WERI-Rb-1 (cell line): ENCODE measurements around the gene ELL3.

Source experiments
- DNase-seq: peaks from one replicate; pipeline ENCODE4 v3.0.0-alpha.2; 2020
- H3K27ac ChIP-seq: fragments of 250-450 bp; sonication (Bioruptor Pico); 2 replicates; pipeline ENCODE4 v1.5.1; 2020; ENCODE audit warnings: mild to moderate bottlenecking, moderate library complexity
- H3K27me3 ChIP-seq: fragments of 250-450 bp; sonication (Bioruptor Pico); 2 replicates; pipeline ENCODE4 v1.5.1; 2021; ENCODE audit warnings: mild to moderate bottlenecking, low read depth, moderate library complexity; ENCODE audit not compliant: insufficient read depth, severe bottlenecking
- H3K36me3 ChIP-seq: fragments of 250-450 bp; sonication (Bioruptor Pico); 2 replicates; pipeline ENCODE4 v1.5.1; 2020; ENCODE audit warnings: mild to moderate bottlenecking, moderate library complexity
- H3K4me3 ChIP-seq: 2 replicates; pipeline ENCODE4 v1.5.1; 2011; ENCODE audit warnings: low read depth, mild to moderate bottlenecking, control low read depth, low read length
- H3K9me3 ChIP-seq: fragments of 250-450 bp; sonication (Bioruptor Pico); 2 replicates; pipeline ENCODE4 v1.5.1; 2021; ENCODE audit warnings: mild to moderate bottlenecking, moderate library complexity; ENCODE audit not compliant: severe bottlenecking
- TF ChIP-seq, protein P1 (sequence below): IDR thresholded peaks from 2 replicates; pipeline ENCODE4 v1.5.1; 2011; ENCODE audit warnings: low read depth, mild to moderate bottlenecking, control low read depth, inconsistent platforms, low read length

ELL3 gene

DNA sequence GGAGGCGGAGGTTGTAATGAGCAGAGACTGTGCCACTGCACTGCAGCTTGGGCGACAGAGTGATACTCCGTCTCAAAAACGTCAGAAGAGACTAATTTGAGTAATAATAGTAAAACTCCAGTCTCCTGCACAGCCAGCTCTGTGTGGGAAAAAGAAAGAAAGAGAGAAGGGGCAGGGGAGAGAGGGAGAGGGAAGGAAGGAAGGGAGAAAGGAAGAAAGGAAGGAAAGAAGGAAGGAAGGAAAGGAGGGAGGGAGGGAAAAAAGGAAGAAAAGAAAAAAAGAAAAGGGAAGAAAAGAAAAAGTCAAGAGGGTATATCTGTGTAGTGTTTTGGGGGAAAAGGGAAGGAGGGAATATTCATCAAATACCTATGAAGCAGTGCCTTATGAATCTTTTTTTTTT, 53.6 kb downstream of the ELL3 start:
- DNase-seq, result no peak
- H3K27me3 ChIP-seq, result no peaks in the 10 kb centered on the region
- TF ChIP-seq, protein P1, sequence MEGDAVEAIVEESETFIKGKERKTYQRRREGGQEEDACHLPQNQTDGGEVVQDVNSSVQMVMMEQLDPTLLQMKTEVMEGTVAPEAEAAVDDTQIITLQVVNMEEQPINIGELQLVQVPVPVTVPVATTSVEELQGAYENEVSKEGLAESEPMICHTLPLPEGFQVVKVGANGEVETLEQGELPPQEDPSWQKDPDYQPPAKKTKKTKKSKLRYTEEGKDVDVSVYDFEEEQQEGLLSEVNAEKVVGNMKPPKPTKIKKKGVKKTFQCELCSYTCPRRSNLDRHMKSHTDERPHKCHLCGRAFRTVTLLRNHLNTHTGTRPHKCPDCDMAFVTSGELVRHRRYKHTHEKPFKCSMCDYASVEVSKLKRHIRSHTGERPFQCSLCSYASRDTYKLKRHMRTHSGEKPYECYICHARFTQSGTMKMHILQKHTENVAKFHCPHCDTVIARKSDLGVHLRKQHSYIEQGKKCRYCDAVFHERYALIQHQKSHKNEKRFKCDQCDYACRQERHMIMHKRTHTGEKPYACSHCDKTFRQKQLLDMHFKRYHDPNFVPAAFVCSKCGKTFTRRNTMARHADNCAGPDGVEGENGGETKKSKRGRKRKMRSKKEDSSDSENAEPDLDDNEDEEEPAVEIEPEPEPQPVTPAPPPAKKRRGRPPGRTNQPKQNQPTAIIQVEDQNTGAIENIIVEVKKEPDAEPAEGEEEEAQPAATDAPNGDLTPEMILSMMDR, result no peak
- no peak overlapping the region for H3K4me3 ChIP-seq
- no peaks in the 10 kb centered on the region for H3K9me3 ChIP-seq
- H3K27ac ChIP-seq, result no peak overlapping the region
- no peaks in the 10 kb centered on the region for H3K36me3 ChIP-seq
